Measurements from ENCODE around the gene UPK3B.
"Not testable (repeated sequence)": the region's sequence is repeated elsewhere in the genome, so short reads cannot be mapped to it uniquely, and the experiment has no call there.

Gene UPK3B

GRCh38 chr7:76512941-76513816 lies 2.8 kb downstream of the UPK3B start:
- DNase-seq (ENCODE audit: low spot score) (no peak), FAIRE-seq (no peak)

DNA sequence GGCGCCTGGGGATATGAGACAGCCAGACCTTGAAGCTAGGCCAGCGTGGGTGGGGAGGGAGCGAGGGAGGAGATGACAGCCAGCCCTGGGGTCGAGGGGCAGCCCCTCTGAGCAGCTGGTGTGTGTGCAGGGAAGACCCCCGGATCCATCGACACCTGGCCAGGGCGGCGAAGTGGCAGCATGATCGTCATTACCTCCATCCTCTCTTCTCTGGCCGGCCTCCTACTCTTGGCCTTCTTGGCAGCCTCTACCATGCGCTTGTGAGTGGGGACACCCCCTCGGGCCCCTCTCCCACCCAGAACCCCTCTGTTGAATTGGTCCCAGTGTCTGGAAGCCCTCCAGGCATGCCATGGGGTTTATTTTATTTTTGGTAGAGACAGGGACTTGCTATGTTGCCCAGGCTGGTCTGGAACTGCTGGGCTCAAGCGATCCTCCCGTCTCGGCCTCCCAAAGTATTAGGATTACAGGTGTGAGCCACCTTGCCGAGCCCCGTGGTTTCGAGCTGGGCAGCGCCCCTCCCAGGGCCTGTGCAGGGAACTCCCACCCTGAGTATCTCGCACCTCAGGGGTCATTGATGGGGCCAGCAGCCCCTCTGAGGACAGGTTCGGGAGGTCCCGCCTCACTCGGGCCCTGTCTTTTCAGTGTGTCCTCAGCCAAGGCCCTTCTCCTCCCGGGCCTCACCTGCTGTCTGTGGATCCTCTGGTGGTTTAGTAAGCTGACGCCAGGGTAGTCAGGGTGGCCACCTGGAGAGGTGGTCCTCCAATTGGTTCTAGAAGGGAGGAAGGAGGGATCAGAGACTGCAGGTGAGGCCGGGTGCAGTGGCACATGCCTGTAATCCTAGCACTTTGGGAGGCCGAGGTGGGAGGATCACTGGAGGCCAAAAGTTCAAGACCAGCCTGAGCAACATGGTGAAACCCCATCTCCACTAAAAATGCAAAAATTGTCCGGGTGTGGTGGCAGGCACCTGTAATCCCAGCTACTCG lies 3.8 kb downstream of the UPK3B start:
- FAIRE-seq (no peak), DNase-seq (ENCODE audit: low spot score) (no peak)

GRCh38 chr7:76514926-76515771 lies 4.8 kb downstream of the UPK3B start:
- no peak for FAIRE-seq

GRCh38 chr7:76515999-76516443 lies 5.7 kb downstream of the UPK3B start:
- no peak for DNase-seq (ENCODE audit: low spot score)
- no peak for FAIRE-seq

More at GRCh38 chr7:76514926-76515771, 4.8 kb downstream of the UPK3B start:
- no peak for DNase-seq (ENCODE audit: low spot score)

GRCh38 chr7:76516932-76517331 lies 6.6 kb downstream of the UPK3B start:
- not testable (repeated sequence) for FAIRE-seq

GRCh38 chr7:76526183-76526582 lies 15.8 kb downstream of the UPK3B start:
- not testable (repeated sequence) for FAIRE-seq; DNase-seq (ENCODE audit: low spot score)

More at GRCh38 chr7:76516932-76517331, 6.6 kb downstream of the UPK3B start:
- DNase-seq (ENCODE audit: low spot score): not testable (repeated sequence)

DNA sequence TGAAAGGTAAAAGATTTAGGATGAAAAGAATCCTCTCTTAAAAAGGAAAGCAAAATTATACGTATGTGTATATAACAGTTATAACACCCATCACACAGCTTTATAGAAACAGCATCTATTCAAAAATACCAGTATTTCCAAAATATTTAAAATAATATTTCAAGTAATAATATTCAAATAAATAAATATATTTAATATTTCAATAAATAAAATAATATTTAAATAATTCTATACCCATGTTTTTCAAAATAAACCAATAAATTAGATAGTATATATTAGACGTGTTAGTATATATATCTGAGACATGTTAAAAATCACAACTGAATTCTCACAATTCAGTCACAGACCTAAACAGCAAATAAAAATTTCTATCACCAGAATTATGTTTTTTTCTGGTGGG lies 21.3 kb downstream of the UPK3B start:
- not testable (repeated sequence) for FAIRE-seq; DNase-seq (ENCODE audit: low spot score)

GRCh38 chr7:76543197-76543596 lies 32.8 kb downstream of the UPK3B start, which contains the start of gene SPDYE16:
TSS of gene SPDYE16 (minus strand) at chr7:76543297. CDS start at chr7:76541459, 1,838 bp downstream.
- not testable (repeated sequence) for DNase-seq (ENCODE audit: low spot score); FAIRE-seq

GRCh38 chr7:76549025-76549854 lies 38.9 kb downstream of the UPK3B start:
- FAIRE-seq: not testable (repeated sequence)

GRCh38 chr7:76549855-76550248 lies 39.5 kb downstream of the UPK3B start:
- DNase-seq (ENCODE audit: low spot score); FAIRE-seq: not testable (repeated sequence)

More at GRCh38 chr7:76549025-76549854, 38.9 kb downstream of the UPK3B start:
- peak; percentile 42 for DNase-seq (ENCODE audit: low spot score)

DNA sequence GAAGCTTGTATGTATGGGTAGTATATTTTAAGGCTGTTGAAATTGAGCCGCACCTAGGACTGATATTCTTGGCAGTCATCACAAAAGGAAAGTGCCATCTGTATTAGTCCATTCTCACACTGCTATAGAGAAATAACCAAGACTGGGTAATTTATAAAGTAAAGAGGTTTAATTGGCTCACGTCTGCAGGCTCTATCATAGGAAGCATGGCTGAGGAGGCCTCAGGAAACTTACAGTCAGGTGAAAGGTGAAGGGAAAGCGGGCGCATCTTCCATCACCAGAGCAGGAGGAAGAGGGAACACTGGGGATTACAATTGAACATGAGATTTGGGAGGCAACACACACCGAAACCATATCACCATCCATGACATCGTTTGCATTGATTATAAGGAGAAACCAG lies 41.6 kb downstream of the UPK3B start:
- FAIRE-seq; DNase-seq (ENCODE audit: low spot score): not testable (repeated sequence)

DNA sequence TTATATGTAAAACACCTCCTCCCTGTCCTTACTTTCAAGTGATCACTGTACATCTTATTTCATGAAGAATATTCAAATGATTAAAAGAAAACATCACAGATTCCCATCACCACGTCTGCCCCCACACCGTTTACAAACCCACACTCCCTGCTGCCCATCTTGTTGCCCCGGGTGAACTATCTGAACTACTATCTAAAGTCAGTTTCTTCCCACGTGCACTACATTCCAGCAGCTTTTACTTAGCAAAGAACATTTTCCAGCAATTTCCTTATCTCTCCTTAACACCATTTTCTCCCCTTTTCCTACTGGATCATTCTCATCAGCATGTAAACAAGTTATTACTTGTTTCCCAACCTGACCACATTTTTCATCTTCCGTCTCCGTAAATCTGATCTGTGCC lies 49.3 kb downstream of the UPK3B start:
- DNase-seq (ENCODE audit: low spot score); FAIRE-seq: not testable (repeated sequence)

- FAIRE-seq; DNase-seq (ENCODE audit: low spot score): not testable (repeated sequence)
Measured at GRCh38 chr7:76560157-76560556, 49.8 kb downstream of the UPK3B start.

GRCh38 chr7:76561342-76561741 lies 51.0 kb downstream of the UPK3B start:
- DNase-seq (ENCODE audit: low spot score); FAIRE-seq: not testable (repeated sequence)

- not testable (repeated sequence) for DNase-seq (ENCODE audit: low spot score); FAIRE-seq
Measured at GRCh38 chr7:76565001-76565400, 54.6 kb downstream of the UPK3B start.
